ENCODE results near the gene PSENEN. TPM values are rescaled to one million over a fixed set of nuclear protein-coding genes. Genes with fewer than 3 reads are reported as not detected.

Gene PSENEN
- total and polyA plus RNA-seq, 9 of the 15 experiments (the other 6 are each of a cell fraction or from before 2014, with no cell fraction given) = 34.5 to 299 (median 61.1) TPM

DNA sequence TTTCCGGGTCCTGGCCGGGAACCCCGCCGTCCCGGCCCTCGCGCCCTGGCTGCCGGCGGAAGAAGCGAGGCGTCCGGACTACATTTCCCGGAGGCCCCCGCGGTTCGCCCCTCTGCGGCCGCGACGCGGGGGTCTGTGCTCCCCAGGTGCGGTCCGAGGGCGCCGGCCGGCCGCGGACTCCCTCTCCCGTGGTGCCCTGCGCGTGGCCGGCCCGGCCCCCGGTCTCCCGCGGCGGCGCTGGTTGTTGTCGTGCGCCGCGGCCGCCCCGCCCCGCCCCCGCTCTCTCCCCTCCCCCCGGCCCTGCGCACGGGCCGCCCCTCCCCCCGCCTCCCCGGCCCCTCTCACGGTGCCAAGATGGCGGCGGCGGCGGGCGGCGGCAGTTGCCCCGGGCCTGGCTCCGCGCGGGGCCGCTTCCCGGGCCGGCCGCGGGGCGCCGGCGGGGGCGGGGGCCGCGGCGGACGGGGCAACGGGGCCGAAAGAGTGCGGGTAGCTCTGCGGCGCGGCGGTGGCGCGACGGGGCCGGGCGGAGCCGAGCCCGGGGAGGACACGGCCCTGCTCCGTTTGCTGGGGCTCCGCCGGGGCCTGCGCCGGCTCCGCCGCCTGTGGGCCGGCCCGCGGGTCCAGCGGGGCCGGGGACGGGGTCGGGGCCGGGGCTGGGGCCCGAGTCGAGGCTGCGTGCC, 27.6 kb upstream of the PSENEN start, which contains the start of gene KMT2B (continued):
- TF ChIP-seq ZNF184 (CRISPR knock-in tag; IDR thresholded peaks at IDR 0.05) = no peak
- no peak for TF ChIP-seq HMGN3 (IDR thresholded peaks at IDR 0.05; ENCODE audit: borderline replicate concordance, extremely low read depth, insufficient read length, low read depth, low read length)
- no peak for TF ChIP-seq E2F4 (CRISPR knock-in tag; IDR thresholded peaks at IDR 0.05; ENCODE audit: low read depth)
- TF ChIP-seq ZNF507 (tag; conservative IDR thresholded peaks at IDR 0.05) = no peak
- TF ChIP-seq E2F1 (CRISPR knock-in tag; IDR thresholded peaks at IDR 0.05) = no peak
- TF ChIP-seq ZNF212 (CRISPR knock-in tag; IDR thresholded peaks at IDR 0.05) = no peak
- TF ChIP-seq THRAP3 (IDR thresholded peaks at IDR 0.05; ENCODE audit: borderline replicate concordance) = no peak
- peak; percentile 90 for TF ChIP-seq CREB1 (IDR thresholded peaks at IDR 0.05)
- TF ChIP-seq CREB1 (CRISPR knock-in tag; IDR thresholded peaks at IDR 0.05) = peak; percentile 79
- TF ChIP-seq GATAD2B (IDR thresholded peaks at IDR 0.05; ENCODE audit: borderline replicate concordance) = no peak
- TF ChIP-seq, protein P1, sequence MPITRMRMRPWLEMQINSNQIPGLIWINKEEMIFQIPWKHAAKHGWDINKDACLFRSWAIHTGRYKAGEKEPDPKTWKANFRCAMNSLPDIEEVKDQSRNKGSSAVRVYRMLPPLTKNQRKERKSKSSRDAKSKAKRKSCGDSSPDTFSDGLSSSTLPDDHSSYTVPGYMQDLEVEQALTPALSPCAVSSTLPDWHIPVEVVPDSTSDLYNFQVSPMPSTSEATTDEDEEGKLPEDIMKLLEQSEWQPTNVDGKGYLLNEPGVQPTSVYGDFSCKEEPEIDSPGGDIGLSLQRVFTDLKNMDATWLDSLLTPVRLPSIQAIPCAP (CRISPR knock-in tag; IDR thresholded peaks at IDR 0.05; ENCODE audit: borderline replicate concordance) = no peak
- TF ChIP-seq PCBP1 (IDR thresholded peaks at IDR 0.05; ENCODE audit: low read depth, low read length, poor library complexity, severe bottlenecking) = peak; percentile 20
- no peak for TF ChIP-seq ZC3H8 (IDR thresholded peaks at IDR 0.05)
- no peak for TF ChIP-seq RFX1 (IDR thresholded peaks at IDR 0.05)
- no peak for TF ChIP-seq ZNF699 (CRISPR knock-in tag; IDR thresholded peaks at IDR 0.05; ENCODE audit: insufficient replicate concordance)
- no peak for TF ChIP-seq GABPB2 (CRISPR knock-in tag; conservative IDR thresholded peaks at IDR 0.05)
- no peak for TF ChIP-seq MTF1 (CRISPR knock-in tag; IDR thresholded peaks at IDR 0.05; ENCODE audit: borderline replicate concordance)
- TF ChIP-seq TCF7 (IDR thresholded peaks at IDR 0.05; ENCODE audit: borderline replicate concordance) = no peak
- no peak for TF ChIP-seq MAFK (IDR thresholded peaks at IDR 0.05; ENCODE audit: low read length)
- TF ChIP-seq, protein P2, sequence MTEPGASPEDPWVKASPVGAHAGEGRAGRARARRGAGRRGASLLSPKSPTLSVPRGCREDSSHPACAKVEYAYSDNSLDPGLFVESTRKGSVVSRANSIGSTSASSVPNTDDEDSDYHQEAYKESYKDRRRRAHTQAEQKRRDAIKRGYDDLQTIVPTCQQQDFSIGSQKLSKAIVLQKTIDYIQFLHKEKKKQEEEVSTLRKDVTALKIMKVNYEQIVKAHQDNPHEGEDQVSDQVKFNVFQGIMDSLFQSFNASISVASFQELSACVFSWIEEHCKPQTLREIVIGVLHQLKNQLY (CRISPR knock-in tag; conservative IDR thresholded peaks at IDR 0.05) = no peak
- TF ChIP-seq POLR2H (tag; IDR thresholded peaks at IDR 0.05; ENCODE audit: low read depth) = no peak
- no peak for TF ChIP-seq XRCC3 (IDR thresholded peaks at IDR 0.05)
- TF ChIP-seq FOXJ2 (tag; IDR thresholded peaks at IDR 0.05) = peak; percentile 14
- TF ChIP-seq ZNF146 (CRISPR knock-in tag; IDR thresholded peaks at IDR 0.05; ENCODE audit: unreplicated experiment) = no peak
- no peak for TF ChIP-seq KAT8 (IDR thresholded peaks at IDR 0.05; ENCODE audit: low read depth)
- no peak for TF ChIP-seq ZNF764 (CRISPR knock-in tag; IDR thresholded peaks at IDR 0.05; ENCODE audit: low read depth)
- no peak for TF ChIP-seq ZNF217 (CRISPR knock-in tag; IDR thresholded peaks at IDR 0.05)
